Measurements from ENCODE around the gene FXN. TPM values are rescaled to one million over a fixed set of nuclear protein-coding genes. Genes with fewer than 3 reads are reported as not detected.
"Not testable (repeated sequence)": the region's sequence is repeated elsewhere in the genome, so short reads cannot be mapped to it uniquely, and the experiment has no call there.

The FXN gene
- 45.4 and 47.3 TPM in 2 replicates for total RNA-seq

DNA sequence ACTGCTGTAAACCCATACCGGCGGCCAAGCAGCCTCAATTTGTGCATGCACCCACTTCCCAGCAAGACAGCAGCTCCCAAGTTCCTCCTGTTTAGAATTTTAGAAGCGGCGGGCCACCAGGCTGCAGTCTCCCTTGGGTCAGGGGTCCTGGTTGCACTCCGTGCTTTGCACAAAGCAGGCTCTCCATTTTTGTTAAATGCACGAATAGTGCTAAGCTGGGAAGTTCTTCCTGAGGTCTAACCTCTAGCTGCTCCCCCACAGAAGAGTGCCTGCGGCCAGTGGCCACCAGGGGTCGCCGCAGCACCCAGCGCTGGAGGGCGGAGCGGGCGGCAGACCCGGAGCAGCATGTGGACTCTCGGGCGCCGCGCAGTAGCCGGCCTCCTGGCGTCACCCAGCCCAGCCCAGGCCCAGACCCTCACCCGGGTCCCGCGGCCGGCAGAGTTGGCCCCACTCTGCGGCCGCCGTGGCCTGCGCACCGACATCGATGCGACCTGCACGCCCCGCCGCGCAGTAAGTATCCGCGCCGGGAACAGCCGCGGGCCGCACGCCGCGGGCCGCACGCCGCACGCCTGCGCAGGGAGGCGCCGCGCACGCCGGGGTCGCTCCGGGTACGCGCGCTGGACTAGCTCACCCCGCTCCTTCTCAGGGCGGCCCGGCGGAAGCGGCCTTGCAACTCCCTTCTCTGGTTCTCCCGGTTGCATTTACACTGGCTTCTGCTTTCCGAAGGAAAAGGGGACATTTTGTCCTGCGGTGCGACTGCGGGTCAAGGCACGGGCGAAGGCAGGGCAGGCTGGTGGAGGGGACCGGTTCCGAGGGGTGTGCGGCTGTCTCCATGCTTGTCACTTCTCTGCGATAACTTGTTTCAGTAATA lies at the start of gene FXN:
FXN (plus strand) TSS at position 315 of the 871 bp plus-strand sequence; CDS start at position 346, 31 bp downstream.
- peaks cover 10% of the 10 kb centered on the region for H3K36me3 Mint-ChIP-seq (ENCODE audit: low read depth)
- H3K27ac Mint-ChIP-seq = peak within 1 kb of the TSS; percentile 93
- H3K4me3 Mint-ChIP-seq = peak within 1 kb of the TSS; percentile 98
- peak; percentile 96 for DNase-seq
- H3K4me1 Mint-ChIP-seq = peaks cover 17% of the 10 kb centered on the region
- no peaks in the 10 kb centered on the region for H3K9me3 Mint-ChIP-seq
- H3K27me3 Mint-ChIP-seq = no peaks in the 10 kb centered on the region
- intact Hi-C loops (cut with micrococcal nuclease) = loop anchor here (1.0 to 5.0 kb wide), 5 partner anchors 8 to 157 kb away; no protein-coding TSS in a partner anchor

DNA sequence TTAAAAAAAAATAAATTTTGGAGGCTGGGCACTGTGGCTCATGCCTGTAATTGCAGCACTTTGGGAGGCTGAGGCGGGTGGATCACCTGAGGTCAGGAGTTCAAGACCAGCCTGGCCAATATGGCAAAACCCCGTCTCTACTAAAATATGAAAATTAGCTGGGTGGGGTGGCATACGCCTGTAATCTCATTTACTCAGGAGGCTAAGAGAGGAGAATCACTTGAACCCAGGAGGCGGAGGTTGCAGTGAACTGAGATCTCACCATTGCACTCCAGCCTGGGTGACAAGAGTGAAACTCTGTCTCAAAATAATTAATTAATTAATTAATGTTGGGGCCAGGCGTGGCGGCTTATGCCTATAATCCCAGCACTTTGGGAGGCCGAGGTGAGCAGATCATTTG lies 48.6 kb upstream of the FXN start:
- H3K4me3 Mint-ChIP-seq; H3K27me3 Mint-ChIP-seq; H3K9me3 Mint-ChIP-seq; H3K27ac Mint-ChIP-seq; DNase-seq; intact Hi-C loops (cut with micrococcal nuclease); H3K36me3 Mint-ChIP-seq (ENCODE audit: low read depth): not testable (repeated sequence)
- peaks cover 19% of the 10 kb centered on the region for H3K4me1 Mint-ChIP-seq

DNA sequence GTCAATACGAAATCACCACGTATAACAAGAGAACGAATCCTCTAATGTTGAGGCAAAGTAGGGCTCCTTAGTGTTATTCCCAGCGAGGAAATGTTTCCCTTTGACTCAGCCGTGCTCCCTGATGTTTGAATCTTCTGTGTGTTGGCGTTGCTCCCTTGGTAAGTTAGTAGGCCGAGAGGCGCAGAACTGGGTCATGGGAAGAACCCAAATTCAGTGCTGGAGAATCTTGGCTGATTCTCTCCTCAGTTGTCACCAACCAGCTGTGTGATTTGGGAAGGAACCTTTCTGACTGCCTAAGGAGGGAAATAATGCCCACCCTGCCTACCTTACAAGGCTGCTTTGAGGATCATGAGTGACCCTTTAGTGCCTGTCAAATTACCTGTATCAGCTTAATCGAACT lies 44.1 kb upstream of the FXN start:
- peaks cover 9% of the 10 kb centered on the region for H3K4me1 Mint-ChIP-seq
- H3K9me3 Mint-ChIP-seq = no peaks in the 10 kb centered on the region
- H3K27me3 Mint-ChIP-seq = no peaks in the 10 kb centered on the region
- no peak for DNase-seq
- no peak overlapping the region for H3K4me3 Mint-ChIP-seq
- no peak overlapping the region for H3K27ac Mint-ChIP-seq
- H3K36me3 Mint-ChIP-seq (ENCODE audit: low read depth) = peaks cover 15% of the 10 kb centered on the region
- intact Hi-C loops (cut with micrococcal nuclease) = loop anchor here (10.0 kb wide), 1 partner anchor 147 kb away; no protein-coding TSS in a partner anchor

DNA sequence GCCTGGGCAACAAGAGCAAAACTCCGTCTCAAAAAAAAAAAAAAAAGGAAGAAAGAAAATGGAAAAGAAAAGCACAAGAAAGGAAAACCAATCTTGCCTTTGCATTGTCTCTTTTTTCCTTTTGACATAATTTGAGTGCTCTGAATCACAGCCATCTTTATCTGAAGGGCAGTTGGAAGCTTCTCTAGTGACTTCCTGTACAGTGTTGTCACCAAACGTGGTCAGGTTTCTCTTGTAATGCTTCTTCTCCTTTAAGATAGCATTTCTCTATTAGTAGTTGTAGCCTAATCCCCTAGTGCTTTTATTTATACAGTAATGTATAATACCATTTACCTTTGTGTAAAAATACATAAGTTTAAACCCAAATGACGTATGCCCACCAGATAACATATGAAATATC lies 39.8 kb upstream of the FXN start:
- DNase-seq = no peak
- H3K4me1 Mint-ChIP-seq = peaks cover 34% of the 10 kb centered on the region
- H3K27ac Mint-ChIP-seq = peak overlapping the region; percentile 48
- no peaks in the 10 kb centered on the region for H3K9me3 Mint-ChIP-seq
- H3K27me3 Mint-ChIP-seq = no peaks in the 10 kb centered on the region
- peaks cover 10% of the 10 kb centered on the region for H3K36me3 Mint-ChIP-seq (ENCODE audit: low read depth)
- no peak overlapping the region for H3K4me3 Mint-ChIP-seq
- intact Hi-C loops (cut with micrococcal nuclease) = loop anchor here (5.0 to 10.0 kb wide), 2 partner anchors 78 to 151 kb away; no protein-coding TSS in a partner anchor

DNA sequence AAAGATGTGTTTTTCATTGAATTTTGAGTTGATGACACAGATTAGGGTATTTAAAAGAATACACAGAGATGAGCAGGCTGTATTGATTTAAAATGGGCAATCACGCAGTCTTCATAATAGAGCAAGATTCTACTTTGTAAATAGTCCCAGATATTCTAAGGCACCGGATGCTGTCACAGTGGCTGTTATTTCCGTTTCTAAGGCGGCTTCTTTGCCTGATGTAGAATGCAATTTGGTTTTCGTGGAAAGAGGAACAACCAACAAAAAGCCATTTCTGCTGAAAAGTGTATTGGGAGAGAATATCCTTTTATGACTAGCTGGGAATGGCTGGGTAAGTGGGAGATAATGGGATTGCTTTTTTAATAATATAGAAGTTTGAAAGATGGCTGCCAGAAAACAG lies 39.1 kb upstream of the FXN start:
- Mint-ChIP-seq H3K9me3 (no peaks in the 10 kb centered on the region), H3K27ac (peak overlapping the region; percentile 57), H3K36me3 (ENCODE audit: low read depth) (peaks cover 10% of the 10 kb centered on the region), H3K27me3 (no peaks in the 10 kb centered on the region), H3K4me3 (peak overlapping the region; percentile 18), H3K4me1 (peaks cover 34% of the 10 kb centered on the region)
- intact Hi-C loops (cut with micrococcal nuclease) = loop anchor here (5.0 to 10.0 kb wide), 2 partner anchors 79 to 152 kb away; no protein-coding TSS in a partner anchor
- DNase-seq = no peak

DNA sequence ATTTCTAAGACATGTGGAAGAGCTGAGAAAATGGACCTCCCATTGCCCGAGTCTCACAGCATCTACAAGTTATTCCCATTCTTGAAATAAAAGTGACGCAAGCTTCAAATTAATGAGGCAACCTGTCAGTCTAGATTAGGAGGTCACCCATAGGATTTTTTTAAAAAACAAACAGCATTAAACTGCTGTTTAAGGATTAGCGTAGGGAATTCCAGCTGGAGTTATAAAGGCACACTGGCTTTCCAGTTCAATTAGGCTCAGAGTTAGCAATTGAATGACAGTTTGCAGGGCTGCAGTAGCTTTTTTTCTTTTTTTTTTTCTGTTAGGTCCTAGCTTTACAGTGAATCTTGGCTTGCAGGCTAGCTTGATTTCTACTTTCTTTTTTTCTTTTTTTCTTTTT lies 37.9 kb upstream of the FXN start:
- intact Hi-C loops (cut with micrococcal nuclease) = loop anchor here (2.0 to 10.0 kb wide), 4 partner anchors 29 to 291 kb away; no protein-coding TSS in a partner anchor
- H3K4me1 Mint-ChIP-seq = peaks cover 34% of the 10 kb centered on the region
- H3K27ac Mint-ChIP-seq = no peak overlapping the region
- no peak overlapping the region for H3K4me3 Mint-ChIP-seq
- peaks cover 10% of the 10 kb centered on the region for H3K36me3 Mint-ChIP-seq (ENCODE audit: low read depth)
- no peaks in the 10 kb centered on the region for H3K9me3 Mint-ChIP-seq
- DNase-seq = no peak
- H3K27me3 Mint-ChIP-seq = no peaks in the 10 kb centered on the region

DNA sequence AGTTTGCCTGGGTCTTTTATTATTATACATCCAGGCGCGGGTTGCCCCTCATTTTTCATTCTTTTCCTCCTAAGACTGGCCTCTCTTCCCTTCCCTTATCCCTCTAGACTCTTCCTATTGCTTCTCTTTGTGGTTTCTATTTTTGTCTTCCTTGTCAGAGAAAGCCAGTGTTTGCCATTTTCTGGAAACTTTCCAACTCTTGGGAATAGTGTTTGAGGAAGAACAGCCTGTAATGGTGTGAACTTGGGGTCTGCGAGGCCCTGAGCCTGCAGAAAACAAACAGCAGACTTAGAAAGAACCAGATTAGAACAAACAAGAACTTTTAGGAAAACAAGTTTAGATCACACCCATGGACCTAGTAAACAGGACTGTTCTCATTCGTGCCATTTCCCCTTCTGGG lies 37.2 kb upstream of the FXN start:
- no peak overlapping the region for H3K27ac Mint-ChIP-seq
- peaks cover 10% of the 10 kb centered on the region for H3K36me3 Mint-ChIP-seq (ENCODE audit: low read depth)
- intact Hi-C loops (cut with micrococcal nuclease) = loop anchor here (2.0 to 10.0 kb wide), 4 partner anchors 28 to 292 kb away; no protein-coding TSS in a partner anchor
- peaks cover 34% of the 10 kb centered on the region for H3K4me1 Mint-ChIP-seq
- no peak overlapping the region for H3K4me3 Mint-ChIP-seq
- no peaks in the 10 kb centered on the region for H3K9me3 Mint-ChIP-seq
- DNase-seq = no peak
- peaks cover 2% of the 10 kb centered on the region for H3K27me3 Mint-ChIP-seq

DNA sequence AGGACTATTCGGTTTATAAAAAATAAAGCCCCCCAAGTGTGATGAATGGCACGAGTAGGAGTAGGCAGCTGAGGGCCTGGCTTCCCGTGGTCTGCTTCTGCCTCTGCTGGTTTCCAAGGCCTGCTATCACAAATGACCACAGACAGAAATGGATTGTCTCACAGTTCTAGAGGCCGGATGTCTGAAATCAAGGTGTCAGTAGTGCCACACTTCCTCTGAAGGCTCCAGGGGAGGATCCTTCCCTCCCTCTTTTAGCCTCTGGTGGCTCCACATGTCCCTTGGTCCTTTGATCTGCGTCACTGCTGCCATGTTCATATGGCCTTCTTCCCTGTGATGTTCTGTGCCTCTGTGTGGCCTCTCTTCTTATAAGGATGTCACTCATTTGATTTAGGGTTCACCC lies 36.7 kb upstream of the FXN start:
- intact Hi-C loops (cut with micrococcal nuclease) = loop anchor here (1.0 to 10.0 kb wide), 8 partner anchors 25 to 415 kb away; a partner anchor contains a TSS
- Mint-ChIP-seq H3K27me3 (peaks cover 2% of the 10 kb centered on the region), H3K4me1 (peaks cover 34% of the 10 kb centered on the region), H3K27ac (no peak overlapping the region), H3K9me3 (no peaks in the 10 kb centered on the region), H3K4me3 (no peak overlapping the region), H3K36me3 (ENCODE audit: low read depth) (peaks cover 8% of the 10 kb centered on the region)
- DNase-seq = no peak

DNA sequence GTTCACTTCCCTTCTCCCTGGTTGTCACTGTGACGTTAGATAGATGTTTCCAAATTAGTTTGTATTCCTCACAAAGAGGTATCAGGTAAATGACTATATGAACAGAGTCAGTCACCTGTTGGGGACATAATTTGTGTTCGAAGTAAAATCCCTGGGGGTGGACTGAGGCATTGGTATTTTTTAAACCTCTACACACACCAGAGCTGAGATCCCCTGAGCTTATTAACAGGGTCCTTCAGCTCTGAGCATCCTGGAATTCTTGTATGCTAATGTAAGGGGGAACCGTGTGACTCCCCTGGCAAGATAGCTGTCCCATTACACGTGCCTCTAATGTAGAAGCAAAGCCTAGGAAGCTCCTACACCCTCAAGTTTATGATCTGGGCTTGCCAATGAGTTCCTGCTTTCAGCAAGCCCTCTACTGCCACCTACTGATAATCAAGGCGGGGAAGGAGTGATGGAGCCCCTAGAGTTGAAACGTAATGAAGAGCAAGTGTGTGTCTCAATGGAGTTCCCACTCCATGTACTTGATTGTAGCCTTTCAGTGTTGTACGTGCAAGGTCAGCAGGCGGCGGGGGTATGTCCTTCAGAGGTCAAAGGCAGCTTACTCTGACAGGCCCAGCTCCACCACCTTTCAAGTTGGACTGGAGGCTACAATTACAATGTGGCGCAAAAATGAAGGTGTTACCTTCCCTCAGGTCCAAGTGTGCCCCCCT lies 36.0 kb upstream of the FXN start:
- peaks cover 2% of the 10 kb centered on the region for H3K27me3 Mint-ChIP-seq
- peak overlapping the region; percentile 26 for H3K27ac Mint-ChIP-seq
- peaks cover 34% of the 10 kb centered on the region for H3K4me1 Mint-ChIP-seq
- DNase-seq = peak; percentile 93
- peaks cover 8% of the 10 kb centered on the region for H3K36me3 Mint-ChIP-seq (ENCODE audit: low read depth)
- H3K4me3 Mint-ChIP-seq = no peak overlapping the region
- H3K9me3 Mint-ChIP-seq = no peaks in the 10 kb centered on the region
- intact Hi-C loops (cut with micrococcal nuclease) = loop anchor here (1.0 to 10.0 kb wide), 8 partner anchors 25 to 415 kb away; a partner anchor contains a TSS

DNA sequence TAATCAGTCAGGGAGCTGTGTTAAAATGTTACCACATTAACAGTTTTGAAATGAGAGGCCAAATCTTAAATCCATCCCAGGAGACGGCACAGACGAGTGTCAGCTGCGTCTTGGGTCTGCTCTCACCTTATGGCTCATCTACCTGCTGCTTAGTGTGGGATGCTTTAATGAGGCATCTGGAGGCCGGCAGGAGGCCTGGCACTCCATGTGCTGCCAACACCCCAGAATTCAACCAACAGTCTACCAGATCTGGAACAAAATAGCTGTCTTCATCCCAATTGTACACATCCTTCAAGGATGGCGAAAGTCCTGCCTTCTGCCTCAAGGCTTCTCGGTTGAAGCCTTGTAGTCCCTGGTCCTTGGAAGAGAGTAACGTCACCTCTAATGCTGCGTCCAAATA lies 33.6 kb upstream of the FXN start:
- H3K36me3 Mint-ChIP-seq (ENCODE audit: low read depth) = peaks cover 2% of the 10 kb centered on the region
- peaks cover 2% of the 10 kb centered on the region for H3K27me3 Mint-ChIP-seq
- no peak overlapping the region for H3K4me3 Mint-ChIP-seq
- peaks cover 25% of the 10 kb centered on the region for H3K4me1 Mint-ChIP-seq
- intact Hi-C loops (cut with micrococcal nuclease) = no loop called here
- H3K9me3 Mint-ChIP-seq = no peaks in the 10 kb centered on the region
- no peak overlapping the region for H3K27ac Mint-ChIP-seq
- no peak for DNase-seq

DNA sequence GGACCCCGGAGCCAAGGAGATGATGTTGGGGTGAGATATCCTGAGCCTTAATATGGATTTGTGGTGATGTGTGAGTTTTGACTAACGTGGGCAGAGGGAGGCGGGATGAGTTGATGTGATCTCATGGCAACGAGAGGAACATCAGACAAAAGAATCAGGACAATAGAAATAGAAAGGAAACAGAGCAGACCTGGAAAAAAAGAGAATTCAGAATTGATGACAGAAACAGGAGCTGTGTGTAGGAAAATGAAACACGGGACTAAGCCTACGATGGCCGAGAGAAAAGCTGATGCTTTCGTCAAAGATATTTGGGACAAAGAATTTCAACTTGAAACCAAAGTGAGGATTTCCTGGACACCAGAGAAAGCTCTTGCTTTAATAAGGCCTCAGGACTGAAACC lies 32.5 kb upstream of the FXN start:
- Mint-ChIP-seq H3K4me3 (no peak overlapping the region), H3K36me3 (ENCODE audit: low read depth) (peaks cover 3% of the 10 kb centered on the region), H3K27me3 (peaks cover 2% of the 10 kb centered on the region), H3K9me3 (no peaks in the 10 kb centered on the region), H3K27ac (peak overlapping the region; percentile 31), H3K4me1 (peaks cover 20% of the 10 kb centered on the region)
- intact Hi-C loops (cut with micrococcal nuclease) = no loop called here
- no peak for DNase-seq

DNA sequence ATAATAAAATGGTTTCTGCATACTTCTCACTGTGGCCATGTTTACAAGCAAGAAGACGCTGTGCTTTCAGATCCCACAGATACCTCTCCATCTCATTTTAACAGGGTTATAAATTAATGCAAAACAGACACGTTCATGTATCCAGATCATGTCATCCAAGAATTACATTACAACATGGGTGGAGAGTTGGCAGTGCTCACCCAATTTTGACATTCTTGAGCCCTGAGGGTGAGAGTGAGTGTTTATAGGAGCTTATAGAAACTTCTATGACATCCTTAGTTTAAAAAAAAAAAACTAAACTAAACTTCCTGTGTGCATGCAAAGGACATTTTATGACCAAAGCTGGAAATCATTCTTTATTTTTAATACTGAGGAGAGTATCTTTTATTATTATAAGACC lies 30.7 kb upstream of the FXN start:
- Mint-ChIP-seq H3K9me3 (no peaks in the 10 kb centered on the region), H3K36me3 (ENCODE audit: low read depth) (peaks cover 6% of the 10 kb centered on the region), H3K27me3 (peaks cover 2% of the 10 kb centered on the region), H3K27ac (no peak overlapping the region), H3K4me3 (no peak overlapping the region), H3K4me1 (peaks cover 4% of the 10 kb centered on the region)
- intact Hi-C loops (cut with micrococcal nuclease) = no loop called here
- no peak for DNase-seq

DNA sequence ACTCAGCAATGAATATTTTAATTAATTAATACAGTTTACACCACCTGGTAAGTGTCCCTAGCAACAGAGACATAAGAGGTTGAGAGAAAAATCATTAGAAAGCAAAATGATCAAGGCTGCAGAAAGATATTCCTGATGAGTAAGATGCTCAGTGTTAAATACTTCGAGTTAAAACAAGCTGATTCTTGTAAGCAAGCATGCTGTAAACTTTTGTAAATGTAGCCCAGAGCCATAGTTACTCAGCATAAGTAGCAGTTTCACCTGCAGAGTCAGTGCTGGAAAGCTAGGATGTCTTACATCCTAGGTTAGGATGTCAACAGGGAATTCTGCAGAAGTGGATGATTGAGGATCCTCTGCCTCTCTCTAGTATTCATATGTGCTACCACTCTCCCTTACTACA lies 25.8 kb upstream of the FXN start:
- no peak for DNase-seq
- intact Hi-C loops (cut with micrococcal nuclease) = no loop called here
- Mint-ChIP-seq H3K27ac (no peak overlapping the region), H3K9me3 (no peaks in the 10 kb centered on the region), H3K4me3 (no peak overlapping the region), H3K36me3 (ENCODE audit: low read depth) (peaks cover 4% of the 10 kb centered on the region), H3K4me1 (peaks cover 14% of the 10 kb centered on the region), H3K27me3 (peaks cover 9% of the 10 kb centered on the region)

Data from activated CD4-positive, alpha-beta T cell treated with anti-CD3 and anti-CD28 coated beads, Interleukin-2, amount 10 ng/mL, durations not matched to agents 24 days and 14 days (primary cell).